Activated T-cell treated with anti-CD3 and anti-CD28 coated beads, Interleukin-2, amount 50 U/mL, for 72 hours (primary cell): Measurements from ENCODE around the gene PPP2R5D. TPM values are rescaled to one million over a fixed set of nuclear protein-coding genes. Genes with fewer than 3 reads are reported as not detected.
"Not testable (repeated sequence)": the region's sequence is repeated elsewhere in the genome, so short reads cannot be mapped to it uniquely, and the experiment has no call there.

Experiments
- ATAC-seq, 2 donors: fragments of 150-1000 bp; cut with Tn5 transposase; replicated peaks in 1 of 2; 2 replicates each; pipeline ENCODE4 v1.10.0; 2021; ENCODE audit warnings: moderate library complexity in 2 of 2, mild to moderate bottlenecking in 1 of 2
- DNase-seq, 2 donors: peaks; one replicate each; pipeline ENCODE4 v3.0.0; 2021 to 2022; ENCODE audit warnings: mixed read lengths in 1 of 2
- H3K27ac Mint-ChIP-seq: one replicate; pipeline ENCODE4 v1.8.0; 2022; ENCODE audit warnings: mild to moderate bottlenecking, moderate library complexity, mixed read lengths
- H3K27me3 Mint-ChIP-seq: one replicate; pipeline ENCODE4 v1.8.0; 2022; ENCODE audit warnings: low read depth, mixed read lengths
- H3K36me3 Mint-ChIP-seq, 2 donors: one replicate each; pipeline ENCODE4 v1.8.0; 2022; ENCODE audit warnings: mixed read lengths in 2 of 2, mild to moderate bottlenecking in 1 of 2; ENCODE audit not compliant: insufficient read depth in 2 of 2
- H3K4me1 Mint-ChIP-seq: one replicate; pipeline ENCODE4 v1.8.0; 2022; ENCODE audit warnings: low read depth, mixed read lengths
- H3K4me3 Mint-ChIP-seq, 2 donors: one replicate each; pipeline ENCODE4 v1.8.0; 2022; ENCODE audit warnings: mild to moderate bottlenecking in 2 of 2, mixed read lengths in 2 of 2, moderate library complexity in 2 of 2
- H3K9me3 Mint-ChIP-seq, 2 donors: one replicate each; pipeline ENCODE4 v1.8.0; 2022; ENCODE audit warnings: mixed read lengths in 2 of 2
- total RNA-seq, 2 donors: library from RNA; stranded (reverse); gene quantifications; one replicate each; pipeline ENCODE4 v1.2.3, GENCODE V29; 2022

Gene PPP2R5D
- total RNA-seq, 2 donors from 2014 or later = 51.3 to 60.5 TPM

DNA sequence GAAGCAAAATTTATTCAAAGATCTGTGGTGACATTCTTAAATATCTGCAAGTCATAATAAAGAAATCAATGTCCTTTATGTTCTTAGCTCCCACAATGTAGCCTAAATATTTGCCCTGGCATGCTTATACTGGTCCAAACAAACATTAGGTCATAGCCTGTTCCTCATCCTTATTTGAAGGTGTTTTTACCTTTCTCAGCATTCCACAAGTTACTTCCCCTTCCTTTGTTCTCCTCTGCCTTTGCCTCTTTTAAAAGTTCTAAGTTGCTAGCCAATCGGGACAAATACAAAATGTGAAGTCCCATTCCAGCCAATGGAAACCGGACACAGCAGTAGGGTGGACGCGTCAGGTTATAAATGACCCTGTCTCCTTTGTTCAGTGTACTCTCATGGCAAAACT, 30.0 kb upstream of the PPP2R5D start:
- not testable (repeated sequence) for H3K27ac Mint-ChIP-seq, H3K4me1 Mint-ChIP-seq, H3K9me3 Mint-ChIP-seq, H3K36me3 Mint-ChIP-seq, ATAC-seq, DNase-seq, H3K27me3 Mint-ChIP-seq, H3K4me3 Mint-ChIP-seq

DNA sequence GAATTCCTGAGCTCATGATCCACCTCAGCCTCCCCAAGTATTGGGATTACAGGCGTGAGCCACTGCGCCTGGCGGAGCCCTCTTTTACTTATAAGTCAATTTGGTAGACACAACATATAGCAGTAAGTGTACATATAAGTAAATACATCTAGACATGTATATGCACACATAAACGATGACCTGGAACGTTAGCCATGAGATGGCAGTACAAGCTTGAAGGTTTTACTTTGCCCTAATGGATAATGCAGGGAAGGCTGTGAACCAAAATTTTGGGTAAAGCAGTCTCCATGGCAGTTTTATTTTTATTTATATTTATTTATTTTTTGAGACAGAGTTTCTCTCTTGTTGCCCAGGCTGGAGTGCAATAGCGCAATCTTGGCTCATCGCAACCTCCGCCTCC, 26.2 kb upstream of the PPP2R5D start:
- Mint-ChIP-seq H3K4me3 (no peak overlapping the region), H3K27me3 (peaks cover 8% of the 10 kb centered on the region), H3K9me3 (no peaks in the 10 kb centered on the region), H3K27ac (no peak overlapping the region), H3K36me3 (no peaks in the 10 kb centered on the region), H3K4me1 (peaks cover 10% of the 10 kb centered on the region)
- ATAC-seq (no peak), DNase-seq (no peak)

DNA sequence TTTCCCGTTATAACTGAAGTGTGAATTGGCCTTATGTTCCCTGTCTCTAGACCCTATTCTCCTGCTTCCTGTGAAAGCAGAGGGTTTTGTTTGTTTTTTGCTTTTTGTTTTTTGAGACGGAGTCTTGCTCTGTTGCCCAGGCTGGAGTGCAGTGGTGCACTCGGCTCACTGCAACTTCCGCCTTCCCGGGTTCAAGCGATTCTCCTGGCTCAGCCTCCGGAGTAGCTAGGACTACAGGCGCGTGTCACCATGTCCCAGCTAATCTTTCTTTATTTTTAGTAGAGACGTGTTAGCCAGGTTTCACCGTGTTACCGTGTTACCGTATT, 24.5 kb upstream of the PPP2R5D start:
- DNase-seq = no peak
- Mint-ChIP-seq H3K9me3 (no peaks in the 10 kb centered on the region), H3K27ac (no peak overlapping the region), H3K27me3 (peaks cover 8% of the 10 kb centered on the region), H3K36me3 (no peaks in the 10 kb centered on the region), H3K4me1 (peaks cover 10% of the 10 kb centered on the region), H3K4me3 (peak overlapping the region; percentile 88 to 93)
- no peak for ATAC-seq

- Mint-ChIP-seq H3K36me3 (no peaks in the 10 kb centered on the region), H3K4me1 (peaks cover 10% of the 10 kb centered on the region), H3K4me3 (peak within 1 kb of the TSS; percentile 88 to 93), H3K27ac (no peak within 1 kb of the TSS), H3K9me3 (no peaks in the 10 kb centered on the region), H3K27me3 (peaks cover 8% of the 10 kb centered on the region)
- ATAC-seq (peak; percentile 87 to 88), DNase-seq (peak; percentile 49 to 62)
These were observed 23.9 kb upstream of the PPP2R5D start, which contains the start of gene GNMT for GRCh38 chr6:42960243-42961019. TSS of gene GNMT (plus strand) at chr6:42960754. CDS start at chr6:42960768, 14 bp downstream.

DNA sequence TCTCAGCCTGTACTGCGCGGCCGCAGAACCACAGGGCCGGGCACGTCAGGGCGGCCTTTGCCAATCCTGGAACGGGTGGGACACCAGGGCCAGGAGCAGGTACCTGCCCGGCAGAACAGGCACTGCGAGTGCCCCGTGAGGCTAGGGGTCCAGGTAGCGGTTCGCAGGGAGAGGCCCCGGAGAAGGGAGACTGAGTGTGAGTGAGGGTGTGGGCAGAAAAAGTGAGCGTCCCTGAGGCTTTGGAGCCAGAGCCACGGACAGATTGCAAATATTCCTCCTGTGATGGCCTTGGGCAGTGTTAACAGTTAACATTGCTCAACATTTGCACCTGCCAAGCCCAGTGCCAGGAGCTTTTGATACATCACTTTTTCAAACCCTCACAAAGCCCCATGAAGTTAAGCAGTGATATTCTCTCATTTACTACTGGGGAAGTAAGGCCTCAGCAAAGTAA, 23.3 kb upstream of the PPP2R5D start:
- H3K4me3 Mint-ChIP-seq = peak overlapping the region; percentile 88 to 93
- no peak overlapping the region for H3K27ac Mint-ChIP-seq
- peaks cover 0 to 2% of the 10 kb centered on the region in 2 donors for H3K36me3 Mint-ChIP-seq
- no peak for ATAC-seq
- no peak for DNase-seq
- peaks cover 10% of the 10 kb centered on the region for H3K4me1 Mint-ChIP-seq
- H3K27me3 Mint-ChIP-seq = peaks cover 8% of the 10 kb centered on the region
- H3K9me3 Mint-ChIP-seq = no peaks in the 10 kb centered on the region

DNA sequence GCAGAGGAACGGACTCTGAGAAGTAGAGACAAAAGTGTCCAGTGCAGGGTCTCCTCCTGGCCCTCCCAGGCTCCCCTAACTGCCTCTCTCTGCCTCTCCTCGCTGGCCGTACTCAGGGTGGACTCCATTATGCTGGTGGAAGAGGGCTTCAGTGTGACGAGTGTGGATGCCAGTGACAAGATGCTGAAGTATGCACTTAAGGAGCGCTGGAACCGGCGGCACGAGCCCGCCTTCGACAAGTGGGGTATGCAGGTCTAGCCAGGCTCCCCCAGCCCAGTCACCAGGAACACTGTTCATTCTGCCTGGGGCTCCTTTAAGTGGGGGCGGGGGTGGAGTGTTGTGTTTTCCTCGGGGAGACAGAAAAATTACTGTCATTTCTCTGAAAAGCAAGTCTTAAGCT, 22.3 kb upstream of the PPP2R5D start:
- H3K4me1 Mint-ChIP-seq = peaks cover 10% of the 10 kb centered on the region
- no peak for DNase-seq
- H3K4me3 Mint-ChIP-seq = peak overlapping the region in 1 of 2 donors; percentile 7
- peaks cover 0 to 6% of the 10 kb centered on the region in 2 donors for H3K36me3 Mint-ChIP-seq
- no peak for ATAC-seq
- H3K27ac Mint-ChIP-seq = no peak overlapping the region
- no peaks in the 10 kb centered on the region for H3K9me3 Mint-ChIP-seq
- peaks cover 8% of the 10 kb centered on the region for H3K27me3 Mint-ChIP-seq

DNA sequence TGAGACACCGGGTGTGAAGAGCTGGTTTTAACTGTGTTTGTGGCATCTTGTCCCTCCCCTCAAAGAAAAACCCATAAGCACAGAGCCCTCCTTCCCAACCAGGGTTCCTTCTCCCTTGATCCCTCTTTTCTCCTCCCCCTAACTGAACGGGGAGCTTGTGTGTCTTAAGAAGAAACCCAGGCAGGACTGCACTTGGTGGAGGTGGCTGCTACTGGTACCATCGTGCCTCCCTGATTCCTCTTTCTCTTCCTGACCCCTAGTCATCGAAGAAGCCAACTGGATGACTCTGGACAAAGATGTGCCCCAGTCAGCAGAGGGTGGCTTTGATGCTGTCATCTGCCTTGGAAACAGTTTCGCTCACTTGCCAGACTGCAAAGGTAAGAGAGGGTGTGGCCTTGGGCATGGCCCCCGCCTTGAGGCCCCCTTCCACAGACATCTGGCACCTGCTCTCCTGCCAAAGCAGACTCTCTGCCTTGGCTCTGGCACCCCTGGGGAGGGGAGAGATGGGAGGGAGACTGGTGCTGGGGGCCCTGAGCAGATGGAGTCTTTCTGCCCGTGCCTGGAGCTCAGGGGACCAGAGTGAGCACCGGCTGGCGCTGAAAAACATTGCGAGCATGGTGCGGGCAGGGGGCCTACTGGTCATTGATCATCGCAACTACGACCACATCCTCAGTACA, 21.7 kb upstream of the PPP2R5D start:
- H3K9me3 Mint-ChIP-seq = no peaks in the 10 kb centered on the region
- H3K27ac Mint-ChIP-seq = no peak overlapping the region
- peak overlapping the region in 1 of 2 donors; percentile 7 for H3K4me3 Mint-ChIP-seq
- DNase-seq (no peak), ATAC-seq (no peak)
- peaks cover 8% of the 10 kb centered on the region for H3K27me3 Mint-ChIP-seq
- peaks cover 0 to 6% of the 10 kb centered on the region in 2 donors for H3K36me3 Mint-ChIP-seq
- H3K4me1 Mint-ChIP-seq = peaks cover 10% of the 10 kb centered on the region

DNA sequence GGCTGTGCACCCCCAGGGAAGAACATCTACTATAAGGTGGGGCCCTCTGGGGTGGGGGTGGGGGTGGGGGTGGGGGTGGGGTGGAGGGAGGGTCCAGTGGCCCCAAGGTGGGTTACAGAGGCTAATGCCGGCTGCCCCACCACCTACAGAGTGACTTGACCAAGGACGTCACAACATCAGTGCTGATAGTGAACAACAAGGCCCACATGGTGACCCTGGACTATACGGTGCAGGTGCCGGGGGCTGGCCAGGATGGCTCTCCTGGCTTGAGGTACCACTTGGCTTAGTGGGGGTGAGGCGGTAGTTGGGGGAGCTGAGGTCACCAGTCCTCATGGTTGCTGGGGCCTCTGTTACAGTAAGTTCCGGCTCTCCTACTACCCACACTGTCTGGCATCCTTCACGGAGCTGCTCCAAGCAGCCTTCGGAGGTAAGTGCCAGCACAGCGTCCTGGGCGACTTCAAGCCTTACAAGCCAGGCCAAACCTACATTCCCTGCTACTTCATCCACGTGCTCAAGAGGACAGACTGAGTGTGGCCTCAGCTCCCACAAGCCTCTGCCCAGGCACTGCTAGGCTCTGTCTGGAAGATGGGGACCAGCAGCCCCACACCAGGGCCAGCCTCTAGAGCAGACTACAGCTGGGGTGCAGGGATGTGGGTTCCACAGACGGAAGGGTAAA, 21.1 kb upstream of the PPP2R5D start:
- peaks cover 0 to 6% of the 10 kb centered on the region in 2 donors for H3K36me3 Mint-ChIP-seq

GRCh38 chr6:42963855-42964605, 20.3 kb upstream of the PPP2R5D start:
- DNase-seq = peak in 1 of 2 donors; percentile 36
- Mint-ChIP-seq H3K27me3 (peaks cover 8% of the 10 kb centered on the region), H3K4me3 (no peak overlapping the region), H3K36me3 (peaks cover 0 to 6% of the 10 kb centered on the region in 2 donors), H3K9me3 (no peaks in the 10 kb centered on the region), H3K4me1 (peaks cover 10% of the 10 kb centered on the region), H3K27ac (no peak overlapping the region)
- ATAC-seq = peak in 1 of 2 donors; percentile 30

More for the DNA sequence above, 21.1 kb upstream of the PPP2R5D start:
- H3K4me3 Mint-ChIP-seq = no peak overlapping the region
- H3K9me3 Mint-ChIP-seq = no peaks in the 10 kb centered on the region
- peaks cover 10% of the 10 kb centered on the region for H3K4me1 Mint-ChIP-seq
- H3K27ac Mint-ChIP-seq = no peak overlapping the region
- no peak for DNase-seq
- no peak for ATAC-seq
- H3K27me3 Mint-ChIP-seq = peaks cover 8% of the 10 kb centered on the region

DNA sequence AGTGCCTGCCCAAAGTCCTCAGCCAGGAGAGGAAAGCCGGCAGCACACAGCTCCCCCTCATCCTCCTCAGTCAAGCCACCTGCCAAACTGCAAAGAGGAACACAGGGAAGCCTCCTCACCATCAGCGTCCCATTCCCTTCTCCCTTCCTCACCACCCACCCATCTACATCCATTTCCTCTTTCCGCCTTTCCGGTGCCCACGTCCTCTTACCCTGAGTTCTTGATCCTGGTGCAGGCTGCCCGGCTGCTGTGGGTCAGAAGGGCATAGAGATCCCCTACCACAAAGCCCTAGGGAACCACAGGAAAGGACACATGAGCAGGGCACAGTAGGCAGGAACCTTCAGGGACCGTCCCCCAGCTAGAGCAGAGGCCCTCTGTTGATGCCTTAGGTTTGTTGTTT, 17.8 kb upstream of the PPP2R5D start:
- Mint-ChIP-seq H3K36me3 (peaks cover 2 to 8% of the 10 kb centered on the region in 2 donors), H3K4me3 (no peak overlapping the region), H3K9me3 (no peaks in the 10 kb centered on the region), H3K27me3 (no peaks in the 10 kb centered on the region), H3K4me1 (peaks cover 6% of the 10 kb centered on the region), H3K27ac (no peak overlapping the region)
- ATAC-seq (no peak), DNase-seq (no peak)

DNA sequence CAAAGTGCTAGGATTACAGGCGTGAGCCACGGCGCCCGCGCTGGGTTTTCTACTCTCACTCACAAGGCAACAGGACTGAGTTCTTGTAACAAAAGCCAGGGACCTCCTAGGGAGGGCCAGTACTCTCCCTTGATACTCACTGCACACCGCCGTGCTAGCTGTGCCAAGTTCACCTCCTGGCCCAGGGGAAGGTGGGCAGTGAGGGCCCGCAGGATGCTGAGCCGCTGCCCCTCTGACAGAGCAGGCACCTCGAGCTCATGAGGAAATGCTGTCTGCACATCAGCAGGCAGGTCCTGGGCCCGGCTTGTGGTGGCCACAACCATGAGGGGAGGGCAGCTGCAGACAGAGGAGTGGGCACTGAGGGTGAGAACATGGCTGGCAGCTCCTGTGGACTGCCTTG, 17.1 kb upstream of the PPP2R5D start:
- Mint-ChIP-seq H3K4me1 (peaks cover 8% of the 10 kb centered on the region), H3K27ac (no peak overlapping the region), H3K27me3 (no peaks in the 10 kb centered on the region), H3K4me3 (no peak overlapping the region), H3K9me3 (no peaks in the 10 kb centered on the region), H3K36me3 (peaks cover 2 to 8% of the 10 kb centered on the region in 2 donors)
- ATAC-seq (no peak), DNase-seq (no peak)

GRCh38 chr6:42968126-42968701, 16.2 kb upstream of the PPP2R5D start:
- H3K4me1 Mint-ChIP-seq = peaks cover 8% of the 10 kb centered on the region
- no peak overlapping the region for H3K27ac Mint-ChIP-seq
- H3K36me3 Mint-ChIP-seq = peaks cover 2 to 10% of the 10 kb centered on the region in 2 donors
- no peak overlapping the region for H3K4me3 Mint-ChIP-seq
- ATAC-seq (no peak), DNase-seq (no peak)
- no peaks in the 10 kb centered on the region for H3K9me3 Mint-ChIP-seq
- no peaks in the 10 kb centered on the region for H3K27me3 Mint-ChIP-seq
